Measurements from ENCODE around the gene CDH6. TPM values are rescaled to one million over a fixed set of nuclear protein-coding genes. Genes with fewer than 3 reads are reported as not detected.
A peak's percentile ranks its signal among the peaks of the same experiment; 100 is the strongest.

Gene CDH6
- total and polyA plus RNA-seq, 2 donors (not counting 1 experiment from before 2014, with no cell fraction given), result not detected

GRCh38 chr5:31185951-31186350 lies 7.5 kb upstream of the CDH6 start:
- POLR2A ChIA-PET, result no interaction called here
- Mint-ChIP-seq H3K9me3 (ENCODE audit: insufficient read depth) (peaks cover 3% of the 10 kb centered on the region), H3K27ac (no peak overlapping the region), H3K27me3 (no peaks in the 10 kb centered on the region), H3K4me3 (no peak overlapping the region), H3K4me1 (no peaks in the 10 kb centered on the region)
- H3K9me3 ChIP-seq (ENCODE audit: control extremely low read depth in 1 of 3, control insufficient read depth in 2 of 3, insufficient read depth in 1 of 3, low read length in 2 of 3), result no peaks in the 10 kb centered on the region
- H3K4me1 ChIP-seq (ENCODE audit: control insufficient read depth in 2 of 2, insufficient read depth in 2 of 2, low read length in 2 of 2), result no peaks in the 10 kb centered on the region
- no peak overlapping the region for H3K4me3 ChIP-seq (ENCODE audit: control extremely low read depth in 1 of 5, extremely low read depth in 1 of 5, insufficient read depth in 1 of 5, low read depth in 2 of 5, low read length in 4 of 5)
- H3K4me2 ChIP-seq (replicated peaks; ENCODE audit: low read depth, low read length, poor library complexity, severe bottlenecking), result no peak overlapping the region
- no peak overlapping the region for H3K9ac ChIP-seq (ENCODE audit: low read length)
- TF ChIP-seq EZH2 (IDR thresholded peaks at IDR 0.05; ENCODE audit: borderline replicate concordance, insufficient read depth, low read depth, low read length, poor library complexity, severe bottlenecking) (no peak), CTCF (IDR thresholded peaks at IDR 0.05) (no peak)
- no peak overlapping the region for H2AFZ ChIP-seq (ENCODE audit: insufficient read depth, low read depth, low read length, poor library complexity, severe bottlenecking)
- ATAC-seq (ENCODE audit: low read depth) (no peak), DNase-seq (no peak)
- no peak overlapping the region for H3K27ac ChIP-seq (ENCODE audit: low read length in 2 of 2)
- no peaks in the 10 kb centered on the region for H4K20me1 ChIP-seq (ENCODE audit: control insufficient read depth, insufficient read depth, low read length, poor library complexity, severe bottlenecking)
- intact Hi-C loops (cut with micrococcal nuclease), result no loop called here
- no peaks in the 10 kb centered on the region for H3K27me3 ChIP-seq (replicated peaks in 1 of 4; ENCODE audit: control extremely low read depth in 1 of 4, control insufficient read depth in 3 of 4, insufficient read depth in 4 of 4, low read length in 3 of 4)
- WGBS (ENCODE audit: insufficient coverage), result no CpG with 5 or more reads among the region's 7 CpGs
- CTCF ChIA-PET, result interaction anchor here (1.4 kb wide), 1 partner anchor 24 kb away, joined by 3 read pairs; no protein-coding TSS in a partner anchor
- no peaks in the 10 kb centered on the region for H3K36me3 ChIP-seq (replicated peaks in 1 of 2; ENCODE audit: control extremely low read depth in 1 of 2, control insufficient read depth in 1 of 2, extremely low read depth in 1 of 2, insufficient read depth in 2 of 2, low read length in 1 of 2)
- no peaks in the 10 kb centered on the region for H3K79me2 ChIP-seq (ENCODE audit: control insufficient read depth, insufficient read depth, low read length)

GRCh38 chr5:31186672-31187267 lies 6.7 kb upstream of the CDH6 start:
- Mint-ChIP-seq H3K4me3 (no peak overlapping the region), H3K9me3 (ENCODE audit: insufficient read depth) (peaks cover 3% of the 10 kb centered on the region), H3K4me1 (no peaks in the 10 kb centered on the region), H3K27me3 (peaks cover 4% of the 10 kb centered on the region), H3K27ac (no peak overlapping the region)
- Histone ChIP-seq H3K27ac (ENCODE audit: low read length in 2 of 2) (no peak overlapping the region), H3K4me1 (ENCODE audit: control insufficient read depth in 2 of 2, insufficient read depth in 2 of 2, low read length in 2 of 2) (no peaks in the 10 kb centered on the region), H3K9ac (ENCODE audit: low read length) (no peak overlapping the region), H3K4me3 (ENCODE audit: control extremely low read depth in 1 of 5, extremely low read depth in 1 of 5, insufficient read depth in 1 of 5, low read depth in 2 of 5, low read length in 4 of 5) (no peak overlapping the region), H4K20me1 (ENCODE audit: control insufficient read depth, insufficient read depth, low read length, poor library complexity, severe bottlenecking) (no peaks in the 10 kb centered on the region), H3K9me3 (ENCODE audit: control extremely low read depth in 1 of 3, control insufficient read depth in 2 of 3, insufficient read depth in 1 of 3, low read length in 2 of 3) (no peaks in the 10 kb centered on the region), H2AFZ (ENCODE audit: insufficient read depth, low read depth, low read length, poor library complexity, severe bottlenecking) (no peak overlapping the region), H3K27me3 (replicated peaks in 1 of 4; ENCODE audit: control extremely low read depth in 1 of 4, control insufficient read depth in 3 of 4, insufficient read depth in 4 of 4, low read length in 3 of 4) (no peaks in the 10 kb centered on the region), H3K36me3 (replicated peaks in 1 of 2; ENCODE audit: control extremely low read depth in 1 of 2, control insufficient read depth in 1 of 2, extremely low read depth in 1 of 2, insufficient read depth in 2 of 2, low read length in 1 of 2) (no peaks in the 10 kb centered on the region), H3K79me2 (ENCODE audit: control insufficient read depth, insufficient read depth, low read length) (no peaks in the 10 kb centered on the region), H3K4me2 (replicated peaks; ENCODE audit: low read depth, low read length, poor library complexity, severe bottlenecking) (no peak overlapping the region)
- POLR2A ChIA-PET, result no interaction called here
- peak; percentile 5 for DNase-seq
- peak; percentile 81 for TF ChIP-seq CTCF (IDR thresholded peaks at IDR 0.05)
- no peak for TF ChIP-seq EZH2 (IDR thresholded peaks at IDR 0.05; ENCODE audit: borderline replicate concordance, insufficient read depth, low read depth, low read length, poor library complexity, severe bottlenecking)
- ATAC-seq (ENCODE audit: low read depth), result no peak
- CTCF ChIA-PET, result interaction anchor here (1.4 kb wide), 1 partner anchor 25 kb away, joined by 3 read pairs; no protein-coding TSS in a partner anchor
- intact Hi-C loops (cut with micrococcal nuclease), result no loop called here
- 0% methylated on average over 1 of the region's 5 CpGs for WGBS (ENCODE audit: insufficient coverage)

All from B cell (primary cell).